Naive B cell (primary cell): Measurements from ENCODE around the gene PDZD4. TPM values are rescaled to one million over a fixed set of nuclear protein-coding genes. Genes with fewer than 3 reads are reported as not detected.
A peak's percentile ranks its signal among the peaks of the same experiment; 100 is the strongest.

ENCODE experiments used
- ATAC-seq, 2 donors: fragments of 150-1000 bp; cut with Tn5 transposase; 2 replicates each; pipeline ENCODE4 v1.10.0; 2021; ENCODE audit warnings: low read depth in 2 of 2, mild to moderate bottlenecking in 2 of 2, moderate library complexity in 2 of 2
- DNase-seq: peaks from one replicate; pipeline ENCODE4 v3.0.0; 2022
- H3K27ac Mint-ChIP-seq, 6 donors: one replicate each; pipeline ENCODE4 v1.8.0; 2020 to 2022; ENCODE audit warnings: mild to moderate bottlenecking in 6 of 6, mixed read lengths in 6 of 6, moderate library complexity in 5 of 6, inconsistent platforms in 2 of 6
- H3K27me3 Mint-ChIP-seq, 3 donors: one replicate each; pipeline ENCODE4 v1.8.0; 2021 to 2022; ENCODE audit warnings: mixed read lengths in 3 of 3, mild to moderate bottlenecking in 1 of 3
- H3K36me3 Mint-ChIP-seq, 2 donors: one replicate each; pipeline ENCODE4 v1.8.0; 2020 to 2022; ENCODE audit warnings: mixed read lengths in 2 of 2, inconsistent platforms in 1 of 2, mild to moderate bottlenecking in 1 of 2
- H3K4me1 Mint-ChIP-seq, 3 donors: one replicate each; pipeline ENCODE4 v1.8.0; 2020 to 2022; ENCODE audit warnings: mixed read lengths in 3 of 3, inconsistent platforms in 1 of 3, mild to moderate bottlenecking in 1 of 3, moderate library complexity in 1 of 3
- H3K4me3 Mint-ChIP-seq, 8 donors: one replicate each; pipeline ENCODE4 v1.8.0; 2020 to 2022; ENCODE audit warnings: mild to moderate bottlenecking in 8 of 8, mixed read lengths in 8 of 8, moderate library complexity in 8 of 8, inconsistent platforms in 2 of 8
- H3K9me3 Mint-ChIP-seq, 7 donors: one replicate each; pipeline ENCODE4 v1.8.0; 2020 to 2022; ENCODE audit warnings: mixed read lengths in 7 of 7, mild to moderate bottlenecking in 5 of 7, inconsistent platforms in 2 of 7, moderate library complexity in 1 of 7
- polyA plus RNA-seq, 6 donors: library from polyadenylated mRNA; unstranded; fragments of 300-500 nt; fragmentation: Illumina TruSeq; gene quantifications; one replicate each; pipeline ENCODE4 v1.2.3, GENCODE V29; 2021; ENCODE audit warnings: low read depth in 6 of 6

Gene PDZD4
- polyA plus RNA-seq, 6 donors from 2014 or later = 0.38 TPM; not detected in 5

- H3K27me3 Mint-ChIP-seq = peaks cover 8 to 17% (median 9%) of the 10 kb centered on the region in 3 donors
- H3K27ac Mint-ChIP-seq = no peak overlapping the region
These were observed 23.3 kb downstream of the PDZD4 start for GRCh38 chrX:153806999-153807575.

GRCh38 chrX:153805436-153805835 is 24.9 kb downstream of the PDZD4 start:
- peaks cover 0 to 8% (median 0%) of the 10 kb centered on the region in 3 donors for H3K27me3 Mint-ChIP-seq
- H3K4me1 Mint-ChIP-seq = no peaks in the 10 kb centered on the region
- H3K4me3 Mint-ChIP-seq = peak overlapping the region in 1 of 8 donors; percentile 53
- DNase-seq (no peak), ATAC-seq (no peak)
- no peak overlapping the region for H3K27ac Mint-ChIP-seq
- peaks cover 0 to 3% (median 0%) of the 10 kb centered on the region in 7 donors for H3K9me3 Mint-ChIP-seq
- no peaks in the 10 kb centered on the region for H3K36me3 Mint-ChIP-seq

More at GRCh38 chrX:153806999-153807575, 23.3 kb downstream of the PDZD4 start:
- ATAC-seq (no peak), DNase-seq (no peak)
- Mint-ChIP-seq H3K4me3 (no peak overlapping the region), H3K36me3 (no peaks in the 10 kb centered on the region), H3K9me3 (peaks cover 0 to 3% (median 0%) of the 10 kb centered on the region in 7 donors), H3K4me1 (no peaks in the 10 kb centered on the region)

DNA sequence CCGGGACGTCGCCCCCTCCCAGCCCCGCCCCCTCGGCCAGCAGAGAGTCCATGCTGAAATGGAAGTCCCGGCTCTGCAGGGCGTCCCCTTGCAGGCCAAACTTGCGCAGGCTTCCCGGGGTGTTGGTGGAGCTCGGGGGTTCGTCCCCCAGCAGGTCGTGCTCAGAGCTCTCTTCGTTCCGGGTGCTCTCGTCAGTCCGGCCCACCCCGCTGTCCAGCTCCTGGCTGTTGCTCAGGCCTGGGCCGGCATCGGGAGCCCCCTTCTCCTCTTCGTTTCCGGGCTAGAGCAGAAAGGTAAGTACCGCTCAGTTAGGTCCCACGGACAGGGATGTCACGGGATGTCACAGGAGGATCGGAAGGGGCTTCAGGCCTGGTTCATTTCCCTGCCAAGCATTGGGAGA is 25.7 kb downstream of the PDZD4 start:
- peaks cover 0 to 3% (median 0%) of the 10 kb centered on the region in 7 donors for H3K9me3 Mint-ChIP-seq
- ATAC-seq (no peak), DNase-seq (no peak)
- H3K4me1 Mint-ChIP-seq = no peaks in the 10 kb centered on the region
- no peaks in the 10 kb centered on the region for H3K36me3 Mint-ChIP-seq
- no peak overlapping the region for H3K4me3 Mint-ChIP-seq
- H3K27me3 Mint-ChIP-seq = peaks cover 0 to 8% (median 0%) of the 10 kb centered on the region in 3 donors
- H3K27ac Mint-ChIP-seq = no peak overlapping the region

DNA sequence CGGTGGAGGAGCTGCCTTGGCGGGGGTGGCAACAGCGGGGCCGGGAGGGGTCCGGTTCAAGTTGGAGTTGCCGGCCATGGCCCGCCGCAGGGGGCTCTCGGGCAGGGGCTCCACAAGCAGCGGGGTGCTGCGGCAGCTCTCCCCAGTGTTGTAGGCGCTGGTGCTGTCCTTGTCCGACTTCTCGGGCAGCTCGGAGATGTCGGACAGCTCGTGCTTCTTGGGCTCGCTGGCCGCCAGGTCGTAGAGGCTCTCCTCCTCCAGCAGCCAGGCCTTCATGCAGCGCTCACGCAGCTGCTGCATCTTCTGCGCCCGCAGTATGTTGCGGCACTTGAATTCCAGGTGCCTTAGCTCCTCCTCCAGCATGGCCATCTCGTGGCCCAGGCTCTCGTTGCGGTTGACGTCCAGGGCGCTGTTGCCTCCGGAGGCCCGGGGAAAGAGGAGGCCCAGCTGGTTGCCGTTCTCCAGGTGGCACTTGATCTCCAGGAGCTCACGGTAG is 26.2 kb downstream of the PDZD4 start:
- ATAC-seq = no peak
- H3K9me3 Mint-ChIP-seq = peaks cover 0 to 3% (median 0%) of the 10 kb centered on the region in 7 donors
- peaks cover 0 to 8% (median 0%) of the 10 kb centered on the region in 3 donors for H3K27me3 Mint-ChIP-seq
- no peak overlapping the region for H3K27ac Mint-ChIP-seq
- DNase-seq = no peak
- H3K4me1 Mint-ChIP-seq = no peaks in the 10 kb centered on the region
- H3K4me3 Mint-ChIP-seq = peak overlapping the region in 1 of 8 donors; percentile 41
- no peaks in the 10 kb centered on the region for H3K36me3 Mint-ChIP-seq

- no peak for ATAC-seq
- Mint-ChIP-seq H3K4me3 (no peak overlapping the region), H3K27me3 (peaks cover 0 to 8% (median 0%) of the 10 kb centered on the region in 3 donors), H3K9me3 (peaks cover 0 to 3% (median 0%) of the 10 kb centered on the region in 7 donors), H3K27ac (peak overlapping the region in 1 of 6 donors; percentile 34), H3K36me3 (peaks cover 0 to under 1% of the 10 kb centered on the region in 2 donors), H3K4me1 (no peaks in the 10 kb centered on the region)
- DNase-seq = no peak
These were observed 26.9 kb downstream of the PDZD4 start for GRCh38 chrX:153803211-153804099.

- Mint-ChIP-seq H3K27me3 (peaks cover 0 to 2% (median 0%) of the 10 kb centered on the region in 3 donors), H3K4me3 (no peak overlapping the region), H3K9me3 (peaks cover 0 to 2% (median 0%) of the 10 kb centered on the region in 7 donors), H3K27ac (peak overlapping the region in 2 of 6 donors; percentile 42 to 54), H3K4me1 (no peaks in the 10 kb centered on the region), H3K36me3 (peaks cover 0 to 7% of the 10 kb centered on the region in 2 donors)
- no peak for DNase-seq
- no peak for ATAC-seq
These were observed 27.8 kb downstream of the PDZD4 start for GRCh38 chrX:153802513-153803045.

DNA sequence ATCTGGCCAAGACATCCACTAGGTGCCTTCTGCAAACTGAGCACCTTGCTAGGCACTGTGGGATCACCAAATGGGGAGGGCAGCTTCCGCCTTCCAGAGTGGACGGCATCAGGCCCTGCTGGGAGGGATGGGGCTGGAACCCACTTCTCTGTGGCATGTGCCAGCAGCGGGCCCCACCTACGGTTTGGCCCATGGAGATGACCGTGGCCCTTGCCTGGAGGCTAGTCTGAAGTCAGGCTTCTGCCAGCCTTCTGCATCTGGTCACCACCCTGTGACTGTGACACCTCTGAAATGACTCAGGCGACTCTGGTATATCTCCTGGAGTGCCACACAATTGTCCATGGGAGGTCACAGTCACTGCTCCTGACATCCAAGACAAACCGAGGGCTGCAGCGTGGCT is 28.7 kb downstream of the PDZD4 start:
- H3K9me3 Mint-ChIP-seq = peaks cover 0 to 2% (median 0%) of the 10 kb centered on the region in 7 donors
- no peak for ATAC-seq
- peaks cover 0 to 4% (median 0%) of the 10 kb centered on the region in 3 donors for H3K4me1 Mint-ChIP-seq
- peaks cover 0 to 7% of the 10 kb centered on the region in 2 donors for H3K36me3 Mint-ChIP-seq
- H3K27ac Mint-ChIP-seq = no peak overlapping the region
- DNase-seq = no peak
- H3K4me3 Mint-ChIP-seq = peak overlapping the region in 1 of 8 donors; percentile 56
- no peaks in the 10 kb centered on the region for H3K27me3 Mint-ChIP-seq

- DNase-seq (no peak), ATAC-seq (no peak)
- Mint-ChIP-seq H3K36me3 (peaks cover 0 to 7% of the 10 kb centered on the region in 2 donors), H3K27ac (no peak overlapping the region), H3K27me3 (no peaks in the 10 kb centered on the region), H3K4me3 (no peak overlapping the region), H3K4me1 (peaks cover 6 to 13% (median 7%) of the 10 kb centered on the region in 3 donors), H3K9me3 (peaks cover 0 to 5% (median 0%) of the 10 kb centered on the region in 7 donors)
These were observed 29.6 kb downstream of the PDZD4 start for GRCh38 chrX:153800746-153801145.

DNA sequence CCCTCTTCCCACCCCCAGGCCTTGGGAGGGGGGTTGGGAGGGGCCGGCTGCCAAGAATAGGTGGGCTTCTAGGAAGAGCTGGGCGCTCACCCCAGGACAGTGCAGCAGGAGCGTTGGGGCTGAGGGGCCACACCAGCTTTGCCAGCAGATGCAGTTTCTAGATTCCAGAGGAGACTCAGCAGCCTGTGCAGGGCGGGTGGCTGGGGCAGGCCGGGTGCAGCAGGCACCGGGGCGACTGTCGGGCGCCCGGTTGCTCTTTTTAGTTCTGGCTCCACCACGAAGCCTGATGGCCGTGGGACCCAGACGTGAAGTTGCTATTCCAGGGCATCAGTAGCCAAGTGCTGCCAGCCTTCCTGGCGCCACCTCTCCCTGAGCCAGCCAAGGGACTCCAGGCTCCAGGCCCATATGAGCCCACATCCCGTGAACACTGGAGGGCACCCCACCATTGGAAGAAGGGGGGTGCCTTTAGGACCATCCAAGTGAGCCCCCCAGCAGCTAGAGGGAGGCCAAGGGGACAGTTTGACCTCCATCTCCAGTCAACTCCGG is 30.1 kb downstream of the PDZD4 start:
- Mint-ChIP-seq H3K36me3 (peaks cover 0 to 7% of the 10 kb centered on the region in 2 donors), H3K27me3 (no peaks in the 10 kb centered on the region), H3K27ac (no peak overlapping the region), H3K4me1 (peaks cover 6 to 13% (median 7%) of the 10 kb centered on the region in 3 donors), H3K9me3 (peaks cover 0 to 5% (median 0%) of the 10 kb centered on the region in 7 donors), H3K4me3 (no peak overlapping the region)
- no peak for DNase-seq
- ATAC-seq = no peak

- no peak overlapping the region for H3K4me3 Mint-ChIP-seq
- H3K36me3 Mint-ChIP-seq = peaks cover 0 to 7% of the 10 kb centered on the region in 2 donors
- no peak overlapping the region for H3K27ac Mint-ChIP-seq
- no peak for ATAC-seq
- H3K9me3 Mint-ChIP-seq = peaks cover 0 to 5% (median 0%) of the 10 kb centered on the region in 7 donors
- H3K27me3 Mint-ChIP-seq = no peaks in the 10 kb centered on the region
- DNase-seq = no peak
- H3K4me1 Mint-ChIP-seq = peaks cover 10 to 16% (median 12%) of the 10 kb centered on the region in 3 donors
These were observed 31.0 kb downstream of the PDZD4 start for GRCh38 chrX:153799326-153799725.

- Mint-ChIP-seq H3K9me3 (peaks cover 0 to 5% (median 0%) of the 10 kb centered on the region in 7 donors), H3K4me3 (peak overlapping the region in 2 of 8 donors; percentile 6 to 29), H3K4me1 (peaks cover 16 to 25% (median 21%) of the 10 kb centered on the region in 3 donors), H3K27ac (no peak overlapping the region), H3K36me3 (peaks cover 0 to 7% of the 10 kb centered on the region in 2 donors), H3K27me3 (no peaks in the 10 kb centered on the region)
- ATAC-seq (no peak), DNase-seq (no peak)
These were observed 32.8 kb downstream of the PDZD4 start for GRCh38 chrX:153797415-153798015.

GRCh38 chrX:153794897-153795816 is 35.2 kb downstream of the PDZD4 start:
- peaks cover 20 to 30% (median 21%) of the 10 kb centered on the region in 3 donors for H3K4me1 Mint-ChIP-seq
- H3K27me3 Mint-ChIP-seq = no peaks in the 10 kb centered on the region
- DNase-seq (no peak), ATAC-seq (no peak)
- H3K36me3 Mint-ChIP-seq = peaks cover 0 to 7% of the 10 kb centered on the region in 2 donors
- peak overlapping the region; percentile 84 to 98 (median 92) for H3K4me3 Mint-ChIP-seq
- peak overlapping the region in 3 of 6 donors; percentile 50 to 96 (median 93) for H3K27ac Mint-ChIP-seq
- peaks cover 0 to 5% (median 0%) of the 10 kb centered on the region in 7 donors for H3K9me3 Mint-ChIP-seq
